Muscle layer of duodenum (tissue), 2 donors: ENCODE data around the gene TRIO.
A peak's percentile ranks its signal among the peaks of the same experiment; 100 is the strongest.

Experiments
- H3K27ac ChIP-seq: one replicate; pipeline ENCODE4 v1.7.0; 2013; ENCODE audit warnings: mild to moderate bottlenecking, low read length
- H3K27me3 ChIP-seq: one replicate; pipeline ENCODE4 v1.7.0; 2013; ENCODE audit warnings: low read depth, mild to moderate bottlenecking, control low read depth, low read length
- H3K36me3 ChIP-seq, 2 donors: one replicate each; pipeline ENCODE4 v1.7.0; 2013; ENCODE audit warnings: low read length in 2 of 2, control low read depth in 1 of 2, mild to moderate bottlenecking in 1 of 2; ENCODE audit not compliant: insufficient read depth in 2 of 2, control insufficient read depth in 1 of 2
- H3K4me1 ChIP-seq, 2 donors: one replicate each; pipeline ENCODE4 v1.7.0; 2013; ENCODE audit warnings: low read length in 2 of 2, mild to moderate bottlenecking in 2 of 2, control low read depth in 1 of 2, moderate library complexity in 1 of 2; ENCODE audit not compliant: insufficient read depth in 2 of 2, control insufficient read depth in 1 of 2
- H3K4me3 ChIP-seq, 2 donors: one replicate each; pipeline ENCODE4 v1.7.0; 2013; ENCODE audit warnings: low read length in 2 of 2, low read depth in 1 of 2, mild to moderate bottlenecking in 1 of 2
- H3K9me3 ChIP-seq, 2 donors: one replicate each; pipeline ENCODE4 v1.7.0; 2013; ENCODE audit warnings: low read length in 2 of 2, control low read depth in 1 of 2, mild to moderate bottlenecking in 1 of 2; ENCODE audit not compliant: control insufficient read depth in 1 of 2
- donor health status: healthy.

Gene TRIO

DNA sequence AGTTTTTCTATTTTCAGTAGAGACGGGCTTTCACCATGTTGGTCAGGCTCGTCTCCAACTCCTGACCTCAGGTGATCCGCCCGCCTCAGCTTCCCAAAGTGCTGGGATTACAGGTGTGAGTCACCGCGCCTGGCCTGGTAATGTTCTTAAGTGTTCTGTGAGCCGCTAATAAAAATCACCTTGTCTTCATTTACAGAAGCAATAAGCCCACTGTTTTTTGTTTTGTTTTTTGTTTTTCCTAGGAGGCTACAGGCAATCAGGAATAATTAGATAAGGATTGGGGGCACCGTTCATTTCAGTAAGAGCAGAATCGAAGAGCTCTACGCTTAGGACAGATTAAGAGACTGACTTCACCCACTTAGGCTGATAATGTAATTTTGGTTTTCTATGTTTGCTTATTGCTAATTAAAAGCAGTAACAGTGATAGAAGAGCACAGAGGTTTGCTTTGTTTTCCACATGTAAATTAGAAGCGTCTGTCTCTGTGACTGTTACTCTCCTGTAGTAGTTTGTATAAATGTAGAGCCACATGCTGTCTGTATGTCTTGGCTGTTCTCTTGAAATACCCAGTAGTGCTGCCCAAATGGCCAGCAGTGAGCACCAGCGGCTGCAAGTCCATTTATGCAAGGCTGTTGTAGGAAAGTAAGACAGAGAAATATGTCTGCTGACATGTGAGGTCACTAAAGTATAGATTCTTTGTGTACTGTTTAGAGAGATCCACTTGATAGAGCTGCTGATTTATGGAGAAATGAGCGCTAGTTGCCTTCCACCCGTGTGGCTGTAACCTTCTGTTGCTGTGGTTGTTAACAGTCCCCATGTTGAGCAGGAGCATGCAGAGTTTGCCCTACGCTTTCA, 30.5 kb downstream of the TRIO start:
- no peaks in the 10 kb centered on the region for H3K9me3 ChIP-seq
- H3K4me1 ChIP-seq, result peaks cover 20 to 57% of the 10 kb centered on the region in 2 donors
- H3K27me3 ChIP-seq, result no peaks in the 10 kb centered on the region
- H3K36me3 ChIP-seq, result no peaks in the 10 kb centered on the region
- H3K4me3 ChIP-seq, result no peak overlapping the region
- no peak overlapping the region for H3K27ac ChIP-seq

DNA sequence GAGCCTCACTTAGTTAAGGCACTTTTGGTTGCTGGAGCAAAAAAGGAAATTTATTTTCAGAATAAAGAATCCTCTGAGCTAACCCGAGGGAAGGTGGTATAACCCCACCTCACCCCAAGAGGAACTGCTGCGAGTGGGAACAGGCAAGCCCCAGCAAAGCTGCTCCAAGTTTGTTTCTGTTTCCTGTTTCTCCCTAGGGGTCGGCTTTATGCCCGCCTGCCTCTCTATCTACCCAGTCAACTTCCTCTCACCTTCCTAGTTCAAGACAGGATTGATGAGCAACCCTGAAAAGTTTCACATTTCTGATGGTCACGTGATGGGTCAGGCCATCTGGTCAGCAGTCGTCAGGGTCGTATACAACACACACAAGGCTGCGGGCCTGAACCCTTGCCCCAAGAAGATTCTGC, 31.1 kb downstream of the TRIO start:
- no peak overlapping the region for H3K4me3 ChIP-seq
- no peaks in the 10 kb centered on the region for H3K9me3 ChIP-seq
- no peaks in the 10 kb centered on the region for H3K36me3 ChIP-seq
- H3K27ac ChIP-seq, result no peak overlapping the region
- H3K4me1 ChIP-seq, result peaks cover 17 to 55% of the 10 kb centered on the region in 2 donors
- H3K27me3 ChIP-seq, result no peaks in the 10 kb centered on the region

DNA sequence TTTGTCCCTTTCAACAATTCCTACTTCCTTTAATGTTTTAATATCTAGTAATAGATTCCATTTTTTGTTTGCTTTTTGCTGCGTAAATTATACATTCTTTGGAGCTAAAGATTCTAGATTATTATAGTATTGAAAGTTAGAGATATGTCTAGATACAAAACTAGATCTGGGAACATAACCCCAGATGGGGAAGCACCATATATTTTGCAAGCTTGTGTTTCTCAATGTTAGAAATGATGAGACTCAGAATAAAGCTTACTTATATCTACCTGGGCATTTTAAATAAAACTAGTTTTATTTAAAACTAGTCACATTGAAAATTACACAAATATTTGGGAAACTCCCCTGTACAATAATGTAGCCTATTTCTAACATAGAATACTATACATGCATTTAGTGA, 32.2 kb downstream of the TRIO start:
- Histone ChIP-seq H3K27me3 (no peaks in the 10 kb centered on the region), H3K4me1 (peaks cover 17 to 48% of the 10 kb centered on the region in 2 donors), H3K27ac (no peak overlapping the region), H3K36me3 (no peaks in the 10 kb centered on the region), H3K9me3 (no peaks in the 10 kb centered on the region), H3K4me3 (no peak overlapping the region)

DNA sequence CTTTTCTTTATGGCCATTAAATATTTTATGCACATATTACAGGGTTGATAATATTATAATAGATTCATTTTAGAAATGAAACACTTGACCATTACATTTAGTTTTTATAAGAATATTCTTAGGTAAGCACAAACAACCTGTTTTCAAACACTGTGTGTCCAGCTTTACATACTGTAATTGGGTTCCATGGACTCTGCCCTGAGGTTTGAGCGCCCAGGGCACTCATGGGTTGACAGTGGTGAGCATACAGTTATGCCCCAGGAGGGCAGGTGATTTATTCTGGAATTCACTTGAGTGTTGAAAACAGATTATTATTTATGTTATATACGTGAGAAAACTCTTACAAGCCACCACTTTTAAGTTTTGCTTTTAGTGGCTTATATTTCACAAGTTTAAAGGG, 33.7 kb downstream of the TRIO start:
- H3K4me3 ChIP-seq, result no peak overlapping the region
- no peaks in the 10 kb centered on the region for H3K36me3 ChIP-seq
- H3K27me3 ChIP-seq, result no peaks in the 10 kb centered on the region
- no peaks in the 10 kb centered on the region for H3K9me3 ChIP-seq
- H3K4me1 ChIP-seq, result peaks cover 17 to 40% of the 10 kb centered on the region in 2 donors
- H3K27ac ChIP-seq, result no peak overlapping the region

DNA sequence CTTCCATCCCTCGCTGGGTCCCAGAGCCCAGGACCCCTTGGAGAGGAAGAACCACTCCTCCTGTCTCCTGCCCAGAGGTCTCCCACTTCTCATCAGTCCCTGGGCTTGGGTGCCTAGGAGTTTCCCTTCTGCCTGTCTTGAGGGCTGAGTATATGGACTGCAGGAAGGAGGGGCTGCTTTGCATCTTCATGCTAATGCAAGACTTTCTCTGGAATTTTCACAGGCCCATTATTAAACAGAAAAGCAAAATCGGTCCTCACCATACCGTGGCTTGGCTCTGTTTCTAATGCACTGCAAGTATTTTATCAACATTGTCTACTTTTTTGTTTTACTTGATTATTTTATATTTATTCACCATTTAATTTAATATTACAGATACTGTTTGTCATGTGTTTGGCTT, 34.5 kb downstream of the TRIO start:
- no peak overlapping the region for H3K27ac ChIP-seq
- peaks cover 17 to 35% of the 10 kb centered on the region in 2 donors for H3K4me1 ChIP-seq
- H3K4me3 ChIP-seq, result no peak overlapping the region
- no peaks in the 10 kb centered on the region for H3K9me3 ChIP-seq
- H3K36me3 ChIP-seq, result no peaks in the 10 kb centered on the region
- no peaks in the 10 kb centered on the region for H3K27me3 ChIP-seq

DNA sequence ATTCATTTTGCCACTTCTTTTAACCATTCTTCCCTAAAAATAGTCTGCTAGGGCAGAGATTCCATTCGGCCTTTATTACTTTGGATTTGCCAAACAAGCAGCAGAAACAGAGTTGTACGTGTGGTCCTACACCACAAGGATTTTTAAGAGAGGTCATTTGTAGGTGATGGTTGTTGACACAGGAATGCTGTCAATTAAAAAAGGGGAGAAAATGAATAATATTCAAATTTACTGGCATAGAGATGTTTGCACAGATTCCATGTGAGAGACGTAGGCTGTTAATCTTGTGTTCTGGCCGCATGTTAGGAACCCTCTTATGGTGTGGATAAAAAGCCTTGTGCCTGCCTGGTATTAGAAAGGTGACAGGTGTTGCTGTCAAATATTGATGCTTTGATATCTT, 34.9 kb downstream of the TRIO start:
- H3K4me1 ChIP-seq, result peaks cover 17 to 37% of the 10 kb centered on the region in 2 donors

DNA sequence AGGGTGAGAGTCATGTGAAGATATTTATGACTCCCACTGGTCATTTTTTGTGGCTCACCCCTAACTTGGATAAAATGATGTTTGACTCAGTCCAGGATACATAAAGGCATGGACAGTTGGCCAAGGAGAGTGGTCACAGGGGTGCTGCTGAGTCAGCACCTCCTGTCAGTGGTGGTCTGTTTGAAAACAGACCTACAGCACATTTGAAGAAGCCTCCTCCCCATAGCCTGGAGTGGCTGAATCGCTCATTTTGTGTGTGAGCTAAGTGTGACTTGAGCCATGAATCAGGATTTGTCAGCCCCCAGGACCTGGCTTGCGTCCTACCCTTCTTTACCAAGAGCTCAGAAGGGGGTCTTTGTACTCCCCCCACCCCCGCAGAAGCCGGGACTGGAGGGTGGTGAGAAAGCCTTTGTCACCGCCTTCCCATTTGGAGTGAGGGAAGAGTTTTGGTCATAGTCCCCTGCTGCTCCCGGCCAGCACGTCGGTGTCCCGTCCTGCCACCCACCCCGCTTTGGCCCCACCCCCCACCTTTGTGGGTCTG, 35.6 kb downstream of the TRIO start:
- H3K36me3 ChIP-seq, result no peaks in the 10 kb centered on the region
- peaks cover 12 to 31% of the 10 kb centered on the region in 2 donors for H3K4me1 ChIP-seq
- H3K27ac ChIP-seq, result no peak overlapping the region
- no peaks in the 10 kb centered on the region for H3K27me3 ChIP-seq
- no peaks in the 10 kb centered on the region for H3K9me3 ChIP-seq
- H3K4me3 ChIP-seq, result no peak overlapping the region

More for the DNA sequence above, 34.9 kb downstream of the TRIO start:
- Histone ChIP-seq H3K27me3 (no peaks in the 10 kb centered on the region), H3K9me3 (no peaks in the 10 kb centered on the region), H3K27ac (no peak overlapping the region), H3K36me3 (no peaks in the 10 kb centered on the region), H3K4me3 (no peak overlapping the region)

DNA sequence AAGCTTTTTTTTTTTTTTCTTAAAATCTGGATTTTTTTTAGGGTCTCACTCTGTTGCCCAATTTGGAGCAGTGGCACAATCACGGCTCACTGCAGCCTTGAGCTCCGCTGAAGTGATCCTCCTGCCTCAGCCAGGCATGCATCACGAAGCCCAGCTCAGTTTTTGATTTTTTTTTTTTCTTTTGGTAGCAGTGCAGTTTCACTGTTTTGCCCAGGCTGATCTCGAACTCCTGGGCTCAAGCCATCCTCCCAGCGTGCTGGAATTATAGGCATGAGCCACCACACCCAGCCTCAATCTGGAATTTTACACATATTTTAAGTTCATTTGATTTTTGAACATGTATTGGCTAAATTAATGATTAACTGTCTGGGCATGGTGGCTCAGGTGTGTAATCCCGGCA, 36.3 kb downstream of the TRIO start:
- Histone ChIP-seq H3K9me3 (no peaks in the 10 kb centered on the region), H3K4me3 (no peak overlapping the region), H3K36me3 (peaks cover 0 to 3% of the 10 kb centered on the region in 2 donors), H3K4me1 (peaks cover 7 to 24% of the 10 kb centered on the region in 2 donors), H3K27me3 (no peaks in the 10 kb centered on the region), H3K27ac (no peak overlapping the region)

DNA sequence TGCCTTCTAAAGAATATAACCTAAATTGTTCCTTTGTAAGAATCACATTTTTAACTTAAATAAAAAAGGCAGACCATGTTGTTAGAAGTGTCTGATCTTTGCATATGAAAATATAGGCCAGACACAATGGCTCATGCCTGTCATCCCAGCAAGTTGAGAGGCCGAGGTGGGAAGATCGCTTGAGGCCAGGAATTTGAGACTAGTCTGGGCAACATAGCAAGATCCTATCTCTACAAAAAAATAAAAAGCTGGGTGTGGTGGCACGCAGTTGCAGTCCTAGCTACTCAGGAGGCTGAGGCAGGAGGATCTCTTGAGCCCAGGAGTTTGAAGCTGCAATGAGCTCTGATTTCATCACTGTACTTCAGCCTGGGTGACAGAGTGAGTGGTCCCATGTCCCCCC, 37.3 kb downstream of the TRIO start:
- Histone ChIP-seq H3K9me3 (no peaks in the 10 kb centered on the region), H3K4me3 (no peak overlapping the region), H3K27ac (no peak overlapping the region), H3K27me3 (no peaks in the 10 kb centered on the region), H3K36me3 (peaks cover 0 to 10% of the 10 kb centered on the region in 2 donors), H3K4me1 (peaks cover 11 to 25% of the 10 kb centered on the region in 2 donors)

DNA sequence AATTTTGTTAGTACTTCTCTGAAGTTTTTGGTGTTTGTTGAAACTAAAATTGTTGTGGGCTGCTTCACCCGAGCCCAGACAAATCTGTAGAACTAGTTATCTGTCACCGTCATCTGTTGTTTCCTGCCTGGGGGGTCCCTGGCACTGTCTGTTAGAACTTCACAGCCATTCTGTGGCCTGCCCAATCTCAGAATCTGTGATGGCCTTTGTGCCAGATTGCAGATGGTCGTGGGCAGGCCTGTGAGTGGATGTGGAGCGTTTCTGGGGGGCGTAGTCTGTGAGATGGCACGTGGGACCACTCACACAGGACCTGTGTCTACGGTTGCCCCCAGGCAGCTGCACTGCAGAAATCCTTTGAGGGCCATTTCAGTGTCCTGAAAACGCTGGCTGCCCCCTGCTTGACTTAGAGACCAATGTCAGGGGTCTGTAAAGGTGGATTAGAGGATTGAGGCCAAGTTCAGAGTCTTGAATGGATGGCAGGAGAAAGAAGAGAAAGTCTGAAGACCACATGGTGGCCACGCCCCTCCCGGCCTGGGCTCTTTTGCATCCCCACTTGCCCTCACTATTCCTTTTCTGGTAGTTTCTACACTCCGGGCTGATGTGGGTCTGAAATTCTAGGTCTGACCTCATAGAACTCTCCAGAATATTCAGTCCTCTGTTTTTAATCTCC, 38.3 kb downstream of the TRIO start:
- H3K36me3 ChIP-seq, result peaks cover 0 to 11% of the 10 kb centered on the region in 2 donors
- peak overlapping the region; percentile 93 for H3K27ac ChIP-seq
- H3K4me1 ChIP-seq, result peaks cover 13 to 27% of the 10 kb centered on the region in 2 donors
- H3K9me3 ChIP-seq, result no peaks in the 10 kb centered on the region
- H3K27me3 ChIP-seq, result no peaks in the 10 kb centered on the region
- no peak overlapping the region for H3K4me3 ChIP-seq

DNA sequence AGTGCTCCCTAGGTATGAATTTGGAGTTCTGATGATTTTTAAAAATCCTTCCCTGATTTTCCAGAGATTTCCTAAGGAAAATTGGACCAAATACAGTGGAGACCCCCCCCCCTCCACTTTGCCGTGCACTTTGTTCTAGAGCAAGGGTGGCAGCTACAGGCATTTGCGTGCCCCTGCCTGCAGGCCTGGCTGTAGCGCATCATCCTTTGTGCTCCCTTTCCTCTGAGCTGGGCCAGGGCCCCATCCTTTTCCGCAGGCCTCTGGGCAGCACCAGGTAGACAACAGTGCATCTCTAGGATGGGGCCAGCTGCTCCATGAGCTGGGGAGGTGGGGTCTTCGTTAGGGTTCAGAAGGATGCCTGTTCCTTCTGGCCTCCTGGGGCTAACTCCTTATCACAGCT, 39.6 kb downstream of the TRIO start:
- no peaks in the 10 kb centered on the region for H3K27me3 ChIP-seq
- peaks cover 0 to 11% of the 10 kb centered on the region in 2 donors for H3K36me3 ChIP-seq
- peak overlapping the region in 1 of 2 donors; percentile 26 for H3K4me3 ChIP-seq
- peak overlapping the region; percentile 93 for H3K27ac ChIP-seq
- peaks cover 13 to 23% of the 10 kb centered on the region in 2 donors for H3K4me1 ChIP-seq
- H3K9me3 ChIP-seq, result no peaks in the 10 kb centered on the region
